ENCODE measurements around the gene ADAM10.
A peak's percentile ranks its signal among the peaks of the same experiment; 100 is the strongest.

Gene ADAM10

GRCh38 chr15:58715266-58715917, 34.1 kb downstream of the ADAM10 start:
- Mint-ChIP-seq H3K27ac (no peak overlapping the region), H3K27me3 (ENCODE audit: low read depth) (no peaks in the 10 kb centered on the region), H3K4me3 (no peak overlapping the region), H3K4me1 (ENCODE audit: low read depth) (peaks cover 9% of the 10 kb centered on the region), H3K9me3 (no peaks in the 10 kb centered on the region), H3K36me3 (ENCODE audit: low read depth) (peaks cover 19% of the 10 kb centered on the region)

GRCh38 chr15:58710701-58711100, 38.8 kb downstream of the ADAM10 start:
- Mint-ChIP-seq H3K27ac (no peak overlapping the region), H3K4me1 (ENCODE audit: low read depth) (peaks cover 29% of the 10 kb centered on the region), H3K36me3 (ENCODE audit: low read depth) (peaks cover 20% of the 10 kb centered on the region), H3K9me3 (no peaks in the 10 kb centered on the region), H3K27me3 (ENCODE audit: low read depth) (no peaks in the 10 kb centered on the region), H3K4me3 (no peak overlapping the region)

GRCh38 chr15:58707397-58707796, 42.1 kb downstream of the ADAM10 start:
- Mint-ChIP-seq H3K36me3 (ENCODE audit: low read depth) (peaks cover 32% of the 10 kb centered on the region), H3K27me3 (ENCODE audit: low read depth) (no peaks in the 10 kb centered on the region), H3K27ac (no peak overlapping the region), H3K9me3 (peaks cover 11% of the 10 kb centered on the region), H3K4me3 (no peak overlapping the region), H3K4me1 (ENCODE audit: low read depth) (peaks cover 42% of the 10 kb centered on the region)

- H3K27ac Mint-ChIP-seq = no peak overlapping the region
- H3K9me3 Mint-ChIP-seq = peaks cover 19% of the 10 kb centered on the region
- H3K4me3 Mint-ChIP-seq = no peak overlapping the region
- H3K4me1 Mint-ChIP-seq (ENCODE audit: low read depth) = peaks cover 45% of the 10 kb centered on the region
- H3K27me3 Mint-ChIP-seq (ENCODE audit: low read depth) = no peaks in the 10 kb centered on the region
- peaks cover 46% of the 10 kb centered on the region for H3K36me3 Mint-ChIP-seq (ENCODE audit: low read depth)
These were observed 44.4 kb downstream of the ADAM10 start for GRCh38 chr15:58705105-58705504.

GRCh38 chr15:58704155-58704865, 45.2 kb downstream of the ADAM10 start:
- Mint-ChIP-seq H3K27me3 (ENCODE audit: low read depth) (no peaks in the 10 kb centered on the region), H3K9me3 (peaks cover 26% of the 10 kb centered on the region), H3K27ac (no peak overlapping the region), H3K4me3 (no peak overlapping the region), H3K4me1 (ENCODE audit: low read depth) (peaks cover 49% of the 10 kb centered on the region), H3K36me3 (ENCODE audit: low read depth) (peaks cover 52% of the 10 kb centered on the region)

- H3K36me3 Mint-ChIP-seq (ENCODE audit: low read depth) = peaks cover 59% of the 10 kb centered on the region
- H3K27me3 Mint-ChIP-seq (ENCODE audit: low read depth) = no peaks in the 10 kb centered on the region
- peak overlapping the region; percentile 17 for H3K4me3 Mint-ChIP-seq
- no peak overlapping the region for H3K27ac Mint-ChIP-seq
- H3K9me3 Mint-ChIP-seq = peaks cover 33% of the 10 kb centered on the region
- H3K4me1 Mint-ChIP-seq (ENCODE audit: low read depth) = peaks cover 51% of the 10 kb centered on the region
These were observed 45.9 kb downstream of the ADAM10 start for GRCh38 chr15:58703610-58704009.

GRCh38 chr15:58702233-58702632, 47.3 kb downstream of the ADAM10 start:
- H3K4me1 Mint-ChIP-seq (ENCODE audit: low read depth) = peaks cover 50% of the 10 kb centered on the region
- peaks cover 41% of the 10 kb centered on the region for H3K9me3 Mint-ChIP-seq
- H3K36me3 Mint-ChIP-seq (ENCODE audit: low read depth) = peaks cover 61% of the 10 kb centered on the region
- no peak overlapping the region for H3K4me3 Mint-ChIP-seq
- H3K27me3 Mint-ChIP-seq (ENCODE audit: low read depth) = no peaks in the 10 kb centered on the region
- H3K27ac Mint-ChIP-seq = no peak overlapping the region

GRCh38 chr15:58701376-58701775, 48.1 kb downstream of the ADAM10 start:
- Mint-ChIP-seq H3K27ac (no peak overlapping the region), H3K27me3 (ENCODE audit: low read depth) (no peaks in the 10 kb centered on the region), H3K4me3 (no peak overlapping the region), H3K36me3 (ENCODE audit: low read depth) (peaks cover 58% of the 10 kb centered on the region), H3K9me3 (peaks cover 41% of the 10 kb centered on the region), H3K4me1 (ENCODE audit: low read depth) (peaks cover 50% of the 10 kb centered on the region)

- H3K4me3 Mint-ChIP-seq = peak overlapping the region; percentile 18
- no peaks in the 10 kb centered on the region for H3K27me3 Mint-ChIP-seq (ENCODE audit: low read depth)
- peaks cover 54% of the 10 kb centered on the region for H3K36me3 Mint-ChIP-seq (ENCODE audit: low read depth)
- H3K9me3 Mint-ChIP-seq = peaks cover 41% of the 10 kb centered on the region
- H3K27ac Mint-ChIP-seq = peak overlapping the region; percentile 74
- peaks cover 46% of the 10 kb centered on the region for H3K4me1 Mint-ChIP-seq (ENCODE audit: low read depth)
These were observed 49.7 kb downstream of the ADAM10 start for GRCh38 chr15:58699769-58700168.

GRCh38 chr15:58698887-58699641, 50.4 kb downstream of the ADAM10 start:
- no peaks in the 10 kb centered on the region for H3K27me3 Mint-ChIP-seq (ENCODE audit: low read depth)
- peaks cover 40% of the 10 kb centered on the region for H3K9me3 Mint-ChIP-seq
- H3K27ac Mint-ChIP-seq = peak overlapping the region; percentile 74
- H3K4me3 Mint-ChIP-seq = peak overlapping the region; percentile 54
- H3K4me1 Mint-ChIP-seq (ENCODE audit: low read depth) = peaks cover 46% of the 10 kb centered on the region
- H3K36me3 Mint-ChIP-seq (ENCODE audit: low read depth) = peaks cover 49% of the 10 kb centered on the region

GRCh38 chr15:58697220-58697619, 52.3 kb downstream of the ADAM10 start:
- H3K4me3 Mint-ChIP-seq = no peak overlapping the region
- H3K27ac Mint-ChIP-seq = no peak overlapping the region
- no peaks in the 10 kb centered on the region for H3K27me3 Mint-ChIP-seq (ENCODE audit: low read depth)
- H3K9me3 Mint-ChIP-seq = peaks cover 30% of the 10 kb centered on the region
- peaks cover 47% of the 10 kb centered on the region for H3K36me3 Mint-ChIP-seq (ENCODE audit: low read depth)
- peaks cover 36% of the 10 kb centered on the region for H3K4me1 Mint-ChIP-seq (ENCODE audit: low read depth)

- Mint-ChIP-seq H3K4me1 (ENCODE audit: low read depth) (peaks cover 34% of the 10 kb centered on the region), H3K27ac (no peak overlapping the region), H3K9me3 (peaks cover 26% of the 10 kb centered on the region), H3K27me3 (ENCODE audit: low read depth) (no peaks in the 10 kb centered on the region), H3K36me3 (ENCODE audit: low read depth) (peaks cover 44% of the 10 kb centered on the region), H3K4me3 (no peak overlapping the region)
These were observed 52.8 kb downstream of the ADAM10 start for GRCh38 chr15:58696738-58697137.

GRCh38 chr15:58694641-58695398, 54.7 kb downstream of the ADAM10 start:
- H3K9me3 Mint-ChIP-seq = peaks cover 19% of the 10 kb centered on the region
- H3K36me3 Mint-ChIP-seq (ENCODE audit: low read depth) = peaks cover 29% of the 10 kb centered on the region
- peaks cover 39% of the 10 kb centered on the region for H3K4me1 Mint-ChIP-seq (ENCODE audit: low read depth)
- H3K27ac Mint-ChIP-seq = peak overlapping the region; percentile 21
- H3K4me3 Mint-ChIP-seq = no peak overlapping the region
- no peaks in the 10 kb centered on the region for H3K27me3 Mint-ChIP-seq (ENCODE audit: low read depth)

- no peak overlapping the region for H3K4me3 Mint-ChIP-seq
- no peak overlapping the region for H3K27ac Mint-ChIP-seq
- no peaks in the 10 kb centered on the region for H3K27me3 Mint-ChIP-seq (ENCODE audit: low read depth)
- H3K4me1 Mint-ChIP-seq (ENCODE audit: low read depth) = peaks cover 29% of the 10 kb centered on the region
- no peaks in the 10 kb centered on the region for H3K9me3 Mint-ChIP-seq
- peaks cover 17% of the 10 kb centered on the region for H3K36me3 Mint-ChIP-seq (ENCODE audit: low read depth)
These were observed 58.8 kb downstream of the ADAM10 start for GRCh38 chr15:58690703-58691102.

Measured in T-helper 1 cell treated with Interleukin-12 subunit alpha and Interleukin-12 subunit beta and Interleukin-4 antibody, amounts not matched to agents 30 μg/mL and 1 μg/mL, for 36 hours (primary cell).